COLO668 (cell line): ENCODE data around the gene BAIAP3.

ENCODE experiments used
- DNase-seq: peaks from one replicate; lab custom pipeline; 2025; ENCODE audit not compliant: unreplicated experiment; lab: John Stamatoyannopoulos, UW

BAIAP3 gene

GRCh38 chr16:1366060-1366711 lies 32.7 kb downstream of the BAIAP3 start:
- peak; percentile 40 for DNase-seq

GRCh38 chr16:1366712-1367299 lies 33.4 kb downstream of the BAIAP3 start:
- DNase-seq, result peak; percentile 90

GRCh38 chr16:1367486-1368174 lies 34.2 kb downstream of the BAIAP3 start:
- DNase-seq, result peak; percentile 94

GRCh38 chr16:1371054-1371978 lies 37.9 kb downstream of the BAIAP3 start:
- DNase-seq, result no peak

GRCh38 chr16:1372292-1372950 lies 39.0 kb downstream of the BAIAP3 start:
- no peak for DNase-seq

- no peak for DNase-seq
These were observed 41.2 kb downstream of the BAIAP3 start for GRCh38 chr16:1374418-1375297.

- no peak for DNase-seq
These were observed 41.8 kb downstream of the BAIAP3 start for GRCh38 chr16:1375298-1375640.

GRCh38 chr16:1375741-1376410 lies 42.4 kb downstream of the BAIAP3 start:
- no peak for DNase-seq

- no peak for DNase-seq
These were observed 44.1 kb downstream of the BAIAP3 start for GRCh38 chr16:1377406-1378010.

GRCh38 chr16:1378087-1378803 lies 44.8 kb downstream of the BAIAP3 start:
- peak; percentile 30 for DNase-seq

- peak; percentile 79 for DNase-seq
These were observed 45.4 kb downstream of the BAIAP3 start for GRCh38 chr16:1378804-1379303.

GRCh38 chr16:1379304-1380076 lies 46.0 kb downstream of the BAIAP3 start:
- peak; percentile 80 for DNase-seq

- DNase-seq, result no peak
These were observed 46.8 kb downstream of the BAIAP3 start for GRCh38 chr16:1380195-1380594.

GRCh38 chr16:1381612-1382406 lies 48.4 kb downstream of the BAIAP3 start:
- no peak for DNase-seq

GRCh38 chr16:1383556-1383955 lies 50.1 kb downstream of the BAIAP3 start:
- DNase-seq, result no peak

GRCh38 chr16:1385232-1385631 lies 51.8 kb downstream of the BAIAP3 start:
- no peak for DNase-seq

GRCh38 chr16:1387331-1387730 lies 53.9 kb downstream of the BAIAP3 start:
- DNase-seq, result no peak
